ENCODE measurements around the gene DNAJB13.

Gene DNAJB13

GRCh38 chr11:73916435-73916834 lies 34.4 kb upstream of the DNAJB13 start:
- H3K27ac ChIP-seq (ENCODE audit: low read length) = no peak overlapping the region
- no peak overlapping the region for H3K4me2 ChIP-seq (ENCODE audit: low read depth, low read length)
- H3K36me3 ChIP-seq (replicated peaks; ENCODE audit: insufficient read depth, low read length) = no peaks in the 10 kb centered on the region
- H3K9ac ChIP-seq (ENCODE audit: low read length) = no peak overlapping the region
- H3K9me3 ChIP-seq (replicated peaks; ENCODE audit: insufficient read depth, low read length) = no peaks in the 10 kb centered on the region
- no peaks in the 10 kb centered on the region for H3K9me2 ChIP-seq (replicated peaks; ENCODE audit: insufficient read depth, low read length)
- DNase-seq = no peak
- H3K79me2 ChIP-seq (ENCODE audit: low read length) = no peaks in the 10 kb centered on the region
- no peaks in the 10 kb centered on the region for H3F3A ChIP-seq (ENCODE audit: insufficient read depth, low read length)
- no peak overlapping the region for H3K4me3 ChIP-seq (ENCODE audit: low read length)
- no peaks in the 10 kb centered on the region for H3K4me1 ChIP-seq (ENCODE audit: low read length)
- no peaks in the 10 kb centered on the region for H4K20me1 ChIP-seq (ENCODE audit: insufficient read depth, low read length)
- H3K27me3 ChIP-seq (replicated peaks; ENCODE audit: insufficient read depth, low read length) = no peaks in the 10 kb centered on the region
- TF ChIP-seq EZH2 (optimal IDR thresholded peaks at IDR 0.05; ENCODE audit: low read depth, low read length) (no peak), EZH2phosphoT487 (IDR thresholded peaks at IDR 0.05; ENCODE audit: low read length) (no peak), CTCF (IDR thresholded peaks at IDR 0.05; ENCODE audit: low read length) (no peak)
- H2AFZ ChIP-seq (ENCODE audit: low read length) = no peak overlapping the region

GRCh38 chr11:73921180-73921579 lies 29.6 kb upstream of the DNAJB13 start:
- Histone ChIP-seq H3K27me3 (replicated peaks; ENCODE audit: insufficient read depth, low read length) (no peaks in the 10 kb centered on the region), H3K4me1 (ENCODE audit: low read length) (no peaks in the 10 kb centered on the region), H3K4me2 (ENCODE audit: low read depth, low read length) (no peak overlapping the region), H3K9me2 (replicated peaks; ENCODE audit: insufficient read depth, low read length) (no peaks in the 10 kb centered on the region), H3K27ac (ENCODE audit: low read length) (no peak overlapping the region), H2AFZ (ENCODE audit: low read length) (no peak overlapping the region), H3F3A (ENCODE audit: insufficient read depth, low read length) (no peaks in the 10 kb centered on the region), H4K20me1 (ENCODE audit: insufficient read depth, low read length) (no peaks in the 10 kb centered on the region), H3K9me3 (replicated peaks; ENCODE audit: insufficient read depth, low read length) (no peaks in the 10 kb centered on the region), H3K79me2 (ENCODE audit: low read length) (no peaks in the 10 kb centered on the region), H3K4me3 (ENCODE audit: low read length) (no peak overlapping the region), H3K9ac (ENCODE audit: low read length) (no peak overlapping the region), H3K36me3 (replicated peaks; ENCODE audit: insufficient read depth, low read length) (no peaks in the 10 kb centered on the region)
- DNase-seq = no peak
- TF ChIP-seq CTCF (IDR thresholded peaks at IDR 0.05; ENCODE audit: low read length) = no peak
- TF ChIP-seq EZH2phosphoT487 (IDR thresholded peaks at IDR 0.05; ENCODE audit: low read length) = no peak
- no peak for TF ChIP-seq EZH2 (optimal IDR thresholded peaks at IDR 0.05; ENCODE audit: low read depth, low read length)

- no peaks in the 10 kb centered on the region for H3K27me3 ChIP-seq (replicated peaks; ENCODE audit: insufficient read depth, low read length)
- no peaks in the 10 kb centered on the region for H3K9me2 ChIP-seq (replicated peaks; ENCODE audit: insufficient read depth, low read length)
- H3K79me2 ChIP-seq (ENCODE audit: low read length) = no peaks in the 10 kb centered on the region
- no peak overlapping the region for H3K9ac ChIP-seq (ENCODE audit: low read length)
- no peak overlapping the region for H3K4me2 ChIP-seq (ENCODE audit: low read depth, low read length)
- no peak for DNase-seq
- no peaks in the 10 kb centered on the region for H3K4me1 ChIP-seq (ENCODE audit: low read length)
- H3K36me3 ChIP-seq (replicated peaks; ENCODE audit: insufficient read depth, low read length) = no peaks in the 10 kb centered on the region
- no peak overlapping the region for H3K4me3 ChIP-seq (ENCODE audit: low read length)
- no peak overlapping the region for H2AFZ ChIP-seq (ENCODE audit: low read length)
- H3F3A ChIP-seq (ENCODE audit: insufficient read depth, low read length) = no peaks in the 10 kb centered on the region
- no peak overlapping the region for H3K27ac ChIP-seq (ENCODE audit: low read length)
- H3K9me3 ChIP-seq (replicated peaks; ENCODE audit: insufficient read depth, low read length) = no peaks in the 10 kb centered on the region
- no peak for TF ChIP-seq EZH2phosphoT487 (IDR thresholded peaks at IDR 0.05; ENCODE audit: low read length)
- TF ChIP-seq EZH2 (optimal IDR thresholded peaks at IDR 0.05; ENCODE audit: low read depth, low read length) = no peak
- TF ChIP-seq CTCF (IDR thresholded peaks at IDR 0.05; ENCODE audit: low read length) = no peak
- no peaks in the 10 kb centered on the region for H4K20me1 ChIP-seq (ENCODE audit: insufficient read depth, low read length)
Measured at GRCh38 chr11:73929388-73929787, 21.4 kb upstream of the DNAJB13 start.
